ENCODE data around the gene RPP30. TPM values are rescaled to one million over a fixed set of nuclear protein-coding genes. Genes with fewer than 3 reads are reported as not detected.
"Not testable (repeated sequence)": the region's sequence is repeated elsewhere in the genome, so short reads cannot be mapped to it uniquely, and the experiment has no call there.

RPP30 gene
- total RNA-seq, 2 donors from 2014 or later, result 32.8 to 33.3 TPM

DNA sequence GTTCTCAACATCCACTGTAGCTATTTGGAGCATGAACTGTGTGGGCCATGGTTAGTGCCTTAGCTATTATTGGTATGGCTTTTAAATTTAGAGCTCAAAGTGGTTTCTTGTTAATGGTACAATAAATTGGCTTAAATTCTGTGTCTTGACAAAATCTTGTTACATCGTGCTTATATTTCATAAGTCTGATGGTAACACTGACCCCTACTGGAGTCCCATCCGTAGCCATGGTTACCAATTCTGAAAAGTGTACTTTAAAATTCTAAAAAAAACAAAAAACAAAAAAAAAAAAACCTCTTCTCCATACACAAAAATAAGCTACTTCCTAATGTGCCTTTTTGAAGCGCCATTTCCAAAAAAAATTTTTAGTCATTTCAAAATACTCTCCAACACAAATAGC is 6.4 kb upstream of the RPP30 start:
- ATAC-seq (no peak), DNase-seq (no peak)
- intact Hi-C loops (cut with DNase I), result loop anchor here (5.0 to 10.0 kb wide), 2 partner anchors 121 to 1073 kb away; no protein-coding TSS in a partner anchor

DNA sequence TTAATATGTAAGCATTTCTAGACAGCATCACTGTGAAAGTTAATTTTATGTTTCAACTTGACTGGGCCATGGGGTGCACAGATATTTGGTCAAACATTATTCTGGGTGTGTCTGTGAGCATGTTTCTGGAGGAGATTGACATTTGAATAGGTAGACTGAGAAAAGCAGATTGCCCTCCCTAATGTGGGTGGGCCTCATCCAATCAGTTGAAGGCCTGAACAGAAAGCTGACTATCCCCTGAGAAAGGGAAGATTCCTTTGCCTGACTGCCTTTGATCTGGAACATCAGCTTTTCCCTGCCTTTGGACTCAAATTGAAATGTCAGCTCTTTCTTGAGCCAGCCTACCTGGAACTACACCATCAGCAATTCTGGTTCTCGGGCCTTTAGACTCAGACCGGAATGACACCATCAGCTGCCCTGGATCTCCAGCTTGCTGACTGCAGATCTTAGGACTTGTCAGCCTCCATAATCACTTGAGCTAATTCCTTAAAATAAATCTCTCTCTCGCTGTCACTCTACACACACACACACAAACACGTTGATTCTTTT is 5.7 kb upstream of the RPP30 start:
- DNase-seq (no peak), ATAC-seq (no peak)
- intact Hi-C loops (cut with DNase I), result loop anchor here (5.0 to 10.0 kb wide), 2 partner anchors 121 to 1074 kb away; no protein-coding TSS in a partner anchor

DNA sequence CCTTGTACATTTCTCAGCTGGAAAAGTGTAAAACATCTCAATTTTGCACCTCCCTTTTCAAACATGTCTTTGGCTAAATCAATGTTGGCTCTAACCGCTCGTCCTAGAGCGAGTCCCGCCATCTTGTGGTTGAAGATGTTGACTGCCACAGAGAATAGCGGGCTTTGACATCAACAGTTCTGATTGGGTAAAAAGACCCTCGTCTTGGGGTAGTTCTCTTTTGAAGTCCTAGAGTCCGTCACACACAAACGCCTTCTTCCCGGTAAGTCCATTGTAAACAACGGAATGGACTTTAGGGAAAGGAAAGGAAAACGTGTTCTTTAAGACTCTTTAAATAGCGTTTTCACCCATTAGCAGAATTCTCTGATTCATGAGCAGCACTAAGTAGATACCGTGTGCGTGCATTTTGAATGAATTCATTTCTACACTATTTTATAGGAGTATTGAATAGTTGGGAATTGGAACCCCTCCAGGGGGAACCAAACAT is 452 bp upstream of the RPP30 start:
- intact Hi-C loops (cut with DNase I), result no loop called here
- ATAC-seq (peak; percentile 77 to 81), DNase-seq (peak; percentile 45)

DNA sequence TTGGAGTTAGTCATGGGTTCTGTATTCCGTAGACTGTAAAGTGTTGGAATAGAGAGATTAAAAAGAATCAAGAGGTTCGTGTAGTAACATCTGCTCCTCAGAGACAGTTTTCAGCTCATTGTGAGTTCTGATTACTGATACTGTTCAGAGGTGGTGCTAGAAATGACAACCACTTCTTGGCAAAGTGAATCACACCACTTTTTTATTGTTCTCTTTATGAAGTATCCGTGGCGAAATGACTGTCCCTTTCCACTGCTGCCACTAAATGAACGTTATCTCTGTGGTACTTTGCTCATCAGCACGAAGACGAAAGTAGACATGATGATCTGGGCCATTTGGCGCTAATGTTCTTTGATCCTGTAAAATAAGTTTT is 860 bp downstream of the RPP30 start:
- intact Hi-C loops (cut with DNase I), result no loop called here
- DNase-seq (no peak), ATAC-seq (no peak)

DNA sequence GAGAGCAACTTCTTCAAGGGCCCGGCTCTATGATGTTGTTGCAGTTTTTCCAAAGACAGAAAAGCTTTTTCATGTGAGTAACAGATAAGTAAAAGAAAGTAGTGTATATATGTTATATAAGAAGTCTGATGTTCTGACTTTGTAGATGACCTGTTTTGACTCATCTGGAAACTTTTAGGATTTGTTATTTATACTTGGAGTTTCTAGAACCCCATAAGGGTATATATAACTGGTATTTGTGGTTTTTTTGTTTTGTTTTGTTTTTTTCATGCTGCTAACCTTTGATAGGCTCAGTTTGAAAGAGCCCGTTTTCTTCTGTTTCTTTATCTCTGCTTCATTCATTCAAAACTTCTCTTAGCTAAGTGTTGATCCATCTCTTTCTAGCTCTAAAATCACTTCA is 7.3 kb downstream of the RPP30 start:
- intact Hi-C loops (cut with DNase I), result no loop called here
- ATAC-seq, result no peak

DNA sequence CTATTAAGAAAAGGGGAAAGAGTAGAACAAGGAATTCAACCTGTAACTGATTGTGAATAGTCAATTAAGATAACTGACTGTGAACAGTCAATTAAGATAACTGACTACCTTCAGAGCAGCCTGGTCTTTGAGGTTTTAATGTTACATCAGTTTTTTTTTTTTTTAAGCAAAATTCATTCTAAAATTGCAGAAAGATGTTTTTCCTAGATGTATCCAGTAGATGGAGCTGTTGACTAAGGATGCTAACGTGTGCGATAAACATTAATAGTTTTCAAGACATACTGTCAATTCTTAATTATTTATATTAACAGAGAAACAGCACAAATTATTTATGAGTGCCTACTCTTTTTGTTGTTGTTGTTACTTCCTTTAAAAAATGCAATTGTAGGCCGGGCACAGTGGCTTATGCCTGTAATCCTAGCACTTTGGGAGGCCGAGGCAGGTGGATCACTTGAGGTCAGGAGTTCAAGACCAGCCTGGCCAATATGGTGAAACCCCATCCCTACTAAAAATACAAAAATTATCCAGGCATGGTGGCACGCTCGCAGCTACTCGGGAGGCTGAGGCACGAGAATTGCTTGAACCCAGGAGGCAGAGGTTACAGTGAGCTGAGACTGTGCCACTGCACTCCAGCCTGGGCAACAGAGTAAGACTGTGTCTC is 8.4 kb downstream of the RPP30 start:
- intact Hi-C loops (cut with DNase I), result loop anchor here in 1 of 2 donors (10.0 kb wide), 1 partner anchor 365 kb away; no protein-coding TSS in a partner anchor
- ATAC-seq, result not testable (repeated sequence)

More for the DNA sequence above, 7.3 kb downstream of the RPP30 start:
- no peak for DNase-seq

DNA sequence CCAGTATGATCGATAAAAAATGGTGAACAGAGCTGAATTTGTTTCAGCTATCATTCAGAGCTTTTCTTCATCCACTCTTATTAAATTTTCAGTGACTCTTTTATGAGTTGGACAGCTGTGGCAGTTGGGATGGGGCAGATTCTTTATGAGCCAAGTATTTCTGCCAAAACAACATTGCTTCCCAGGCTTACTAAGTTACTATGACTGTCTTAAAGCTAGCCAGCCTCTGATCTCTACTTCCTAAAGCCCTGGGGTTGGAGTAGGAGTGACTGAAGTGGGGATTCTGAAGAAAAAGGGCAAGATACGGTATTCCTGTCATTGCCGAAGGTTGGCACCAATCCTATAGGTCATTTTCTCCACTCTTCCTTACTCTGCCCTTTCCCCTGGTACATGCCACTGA is 12.7 kb downstream of the RPP30 start:
- DNase-seq, result no peak
- ATAC-seq, result peak in 1 of 2 donors; percentile 53
- intact Hi-C loops (cut with DNase I), result loop anchor here in 1 of 2 donors (10.0 kb wide), 1 partner anchor 360 kb away; no protein-coding TSS in a partner anchor

More for the DNA sequence above, 8.4 kb downstream of the RPP30 start:
- not testable (repeated sequence) for DNase-seq

DNA sequence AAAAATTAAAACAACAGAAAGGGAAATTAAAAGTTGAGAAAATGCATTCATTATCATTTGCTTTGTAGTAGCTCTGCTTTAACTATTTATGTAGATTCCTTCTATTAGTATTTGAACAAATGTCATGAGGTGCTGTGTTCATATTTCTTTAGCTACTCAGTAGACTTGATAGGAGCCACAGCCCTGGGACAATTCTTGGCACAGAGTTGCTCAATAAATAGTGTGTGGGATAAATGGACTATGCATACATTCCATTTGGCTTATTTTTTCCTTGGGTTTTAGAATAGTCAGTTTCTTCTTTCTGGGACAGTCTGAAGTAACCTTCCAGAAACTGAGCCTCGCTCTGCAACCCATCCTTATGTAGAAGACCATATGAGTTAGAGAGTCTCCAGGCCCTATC is 13.4 kb downstream of the RPP30 start:
- ATAC-seq, result no peak
- intact Hi-C loops (cut with DNase I), result loop anchor here in 1 of 2 donors (10.0 kb wide), 1 partner anchor 360 kb away; no protein-coding TSS in a partner anchor
- no peak for DNase-seq

DNA sequence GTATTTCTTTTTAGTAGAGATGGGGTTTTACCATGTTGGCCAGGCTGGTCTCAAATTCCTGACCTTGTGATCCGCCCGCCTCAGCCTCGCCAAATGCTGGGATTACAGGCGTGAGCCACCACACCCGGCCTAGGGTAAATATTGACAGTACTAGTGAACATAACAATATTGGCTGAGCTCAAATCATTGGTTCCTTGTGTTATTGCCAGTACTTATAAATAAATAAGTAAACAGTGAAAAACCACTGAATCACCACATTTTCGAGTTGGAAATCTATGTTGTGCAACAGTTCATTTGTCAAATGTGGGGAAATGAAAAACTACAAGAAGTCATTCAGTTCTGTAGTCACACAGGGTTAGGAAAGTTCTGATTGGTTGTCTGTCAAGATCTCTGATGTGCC is 15.8 kb downstream of the RPP30 start:
- no peak for DNase-seq
- no peak for ATAC-seq
- intact Hi-C loops (cut with DNase I), result loop anchor here in 1 of 2 donors (10.0 kb wide), 1 partner anchor 357 kb away; no protein-coding TSS in a partner anchor

DNA sequence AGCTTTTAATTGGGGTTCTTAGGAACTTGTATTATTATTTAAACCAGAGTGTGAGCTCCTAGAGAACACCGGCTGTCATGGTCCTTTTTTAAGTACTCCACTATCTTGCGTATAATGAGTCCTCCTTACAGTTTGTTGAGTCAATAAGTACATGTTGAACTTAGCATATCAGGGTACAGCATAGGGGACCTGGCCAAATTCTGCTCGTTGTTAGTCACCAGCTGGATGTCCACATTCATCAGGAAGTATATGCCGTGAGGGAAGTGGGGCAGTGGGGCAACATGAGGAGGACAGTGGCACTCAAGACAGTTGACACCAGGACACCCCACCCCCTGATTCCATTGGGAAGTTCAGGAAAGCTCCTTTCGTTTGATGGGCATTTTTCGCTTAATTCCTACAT is 16.6 kb downstream of the RPP30 start:
- ATAC-seq (no peak), DNase-seq (no peak)
- intact Hi-C loops (cut with DNase I), result loop anchor here in 1 of 2 donors (10.0 kb wide), 1 partner anchor 356 kb away; no protein-coding TSS in a partner anchor

DNA sequence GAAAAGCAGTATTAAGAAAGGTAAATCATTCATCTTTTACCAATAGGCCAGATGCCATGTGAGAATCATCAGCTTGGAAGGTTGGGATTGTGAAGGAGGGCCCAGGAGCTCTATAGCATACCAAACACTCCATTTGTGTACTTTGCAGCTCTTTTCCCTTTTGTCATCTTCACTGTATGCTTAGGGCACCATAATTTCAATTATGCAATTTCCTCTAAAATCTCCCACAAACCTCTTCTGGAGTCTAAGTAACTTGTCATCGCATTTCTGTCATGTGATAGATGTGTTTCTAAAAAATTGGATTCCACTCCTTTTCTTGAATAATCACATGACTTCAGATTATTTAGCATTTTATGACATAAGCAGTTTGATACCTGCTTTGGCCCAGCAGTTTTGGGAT is 17.9 kb downstream of the RPP30 start:
- DNase-seq (no peak), ATAC-seq (no peak)
- intact Hi-C loops (cut with DNase I), result loop anchor here in 1 of 2 donors (10.0 kb wide), 1 partner anchor 355 kb away; no protein-coding TSS in a partner anchor

DNA sequence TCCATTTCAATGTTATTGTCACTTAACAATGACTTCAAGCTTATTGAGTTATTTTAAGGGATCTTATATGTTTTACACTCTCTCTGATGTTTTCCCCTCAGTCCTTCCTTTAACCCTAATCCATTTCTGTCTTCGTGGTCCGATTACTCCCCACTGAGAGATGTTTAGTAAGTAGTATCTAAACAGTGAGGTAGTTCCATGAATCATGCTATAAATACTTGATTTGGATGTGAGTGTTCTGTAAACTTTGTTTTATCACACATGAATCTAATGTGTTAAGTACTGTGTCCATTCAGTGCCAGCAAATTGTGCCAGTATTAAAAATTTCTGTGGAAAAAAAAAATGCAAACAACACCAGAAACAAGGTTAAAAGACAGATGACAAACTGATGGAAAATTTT is 18.6 kb downstream of the RPP30 start:
- ATAC-seq, result no peak
- no peak for DNase-seq
- intact Hi-C loops (cut with DNase I), result no loop called here

DNA sequence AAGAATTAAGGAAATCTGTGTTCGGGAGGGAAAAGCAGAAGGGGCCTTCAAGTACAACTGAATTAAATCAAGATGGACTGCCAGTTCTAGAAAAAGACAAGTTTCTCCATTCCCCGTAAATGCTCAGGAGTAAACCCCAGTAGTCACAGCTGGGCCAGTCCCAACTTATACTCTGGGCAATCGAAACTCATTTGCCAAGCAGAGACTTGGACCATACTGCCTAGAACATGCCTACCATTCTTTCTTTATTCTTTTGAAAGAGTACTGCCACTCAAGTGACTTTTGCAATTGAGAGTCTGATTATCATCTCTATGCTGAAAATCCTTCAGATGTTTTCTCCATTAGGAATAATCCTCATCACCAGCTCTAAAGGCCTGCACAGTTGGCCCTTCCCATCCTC is 21.4 kb downstream of the RPP30 start:
- intact Hi-C loops (cut with DNase I), result no loop called here

DNA sequence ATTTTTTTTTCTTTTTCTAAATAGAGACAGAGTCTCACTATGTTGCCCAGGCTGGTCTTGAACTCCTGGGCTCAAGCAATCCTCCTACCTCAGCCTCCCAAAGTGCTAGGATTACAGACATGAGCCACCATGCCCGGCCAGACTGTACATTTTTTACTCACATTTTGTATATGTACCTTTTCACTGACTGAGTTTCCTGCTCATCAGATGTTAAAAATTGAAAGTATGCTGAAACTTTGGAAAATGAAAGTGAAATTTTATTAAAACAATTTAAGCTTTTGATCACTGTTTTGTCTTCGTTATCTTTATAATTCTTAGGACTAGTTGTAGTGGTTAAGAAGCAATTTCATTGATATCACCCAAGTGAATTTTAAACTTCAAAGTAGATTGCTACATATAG is 25.1 kb downstream of the RPP30 start:
- intact Hi-C loops (cut with DNase I); DNase-seq: not testable (repeated sequence)

More for the DNA sequence above, 21.4 kb downstream of the RPP30 start:
- DNase-seq, result no peak
- ATAC-seq, result peak in 1 of 2 donors; percentile 67

DNA sequence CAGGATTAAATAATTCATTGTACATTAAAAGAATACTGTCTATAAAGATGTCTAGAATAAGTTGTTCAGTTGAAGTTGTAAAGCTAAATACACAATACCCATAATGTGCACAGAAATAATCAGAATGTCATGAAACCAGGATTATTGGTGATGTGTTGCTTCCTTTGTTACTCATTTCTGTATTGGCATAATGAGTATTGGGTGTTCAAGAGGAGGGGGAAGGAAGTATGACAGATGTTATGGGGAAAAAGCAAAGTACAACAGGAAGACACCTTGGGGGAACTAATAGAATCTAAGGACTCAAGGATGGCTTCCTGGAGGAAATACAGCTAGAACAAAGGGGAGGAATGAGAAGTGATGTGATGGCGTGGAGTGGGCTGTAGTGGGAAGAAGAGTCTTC is 34.2 kb downstream of the RPP30 start:
- intact Hi-C loops (cut with DNase I), result loop anchor here in 1 of 2 donors (10.0 kb wide), 1 partner anchor 339 kb away; no protein-coding TSS in a partner anchor
- ATAC-seq (no peak), DNase-seq (no peak)

More for the DNA sequence above, 25.1 kb downstream of the RPP30 start:
- not testable (repeated sequence) for ATAC-seq

DNA sequence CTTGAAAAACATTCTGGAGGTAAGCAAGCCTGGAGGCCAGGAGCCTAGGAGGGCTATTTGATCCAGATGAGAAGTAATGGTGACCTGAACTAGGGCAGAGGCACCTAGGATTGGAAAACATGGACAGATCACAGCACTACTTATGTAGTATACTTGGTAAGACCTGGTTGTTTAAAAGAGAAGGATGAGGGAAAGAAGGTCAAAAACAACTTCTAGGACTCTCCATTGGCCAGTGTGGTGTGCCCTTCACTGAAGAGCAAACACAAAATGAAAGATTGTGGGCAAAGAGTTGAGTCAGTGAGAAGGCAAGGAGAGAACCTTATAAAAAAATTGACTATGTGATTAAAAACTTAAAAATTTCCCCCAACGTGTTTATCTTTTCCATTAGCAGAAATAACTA is 34.8 kb downstream of the RPP30 start:
- no peak for ATAC-seq

DNA sequence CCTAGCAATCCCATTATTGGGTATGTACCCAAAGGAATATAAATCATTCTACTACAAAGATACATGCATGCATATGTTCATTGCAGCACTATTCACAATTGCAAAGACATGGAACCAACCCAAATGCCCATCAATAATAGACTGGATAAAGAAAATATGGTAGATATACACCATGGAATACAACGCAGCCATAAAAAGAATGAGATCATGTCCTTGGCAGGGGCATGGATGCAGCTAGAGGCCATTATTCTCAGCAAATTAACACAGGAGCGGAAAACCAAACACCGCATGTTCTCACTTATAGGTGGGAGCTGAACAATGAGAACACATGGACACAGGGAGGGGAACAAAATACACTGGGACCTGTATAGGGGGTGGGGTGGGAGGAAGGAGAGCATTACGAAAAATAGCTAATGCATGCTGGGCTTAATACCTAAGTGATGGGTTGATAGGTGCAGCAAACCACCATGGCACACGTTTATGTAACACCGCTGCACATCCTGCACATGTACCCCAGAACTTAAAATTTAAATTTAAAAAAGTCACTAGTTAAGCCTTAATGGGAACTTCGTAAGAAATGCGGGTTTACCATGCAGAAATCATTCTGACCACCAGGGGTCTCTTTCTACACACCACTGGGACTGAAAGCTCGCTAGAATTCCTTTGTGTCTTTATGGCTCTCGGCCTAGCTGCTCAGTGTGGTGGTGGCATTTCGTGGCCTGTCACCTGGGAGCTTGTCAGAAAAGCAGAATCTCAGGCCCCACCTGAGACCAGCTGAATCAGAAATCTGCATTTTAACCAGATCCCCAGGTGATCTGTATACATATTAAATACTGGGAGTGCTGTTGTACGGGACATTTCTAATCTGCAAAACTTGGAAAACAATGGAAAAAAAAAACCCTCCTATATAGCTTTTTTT is 39.6 kb downstream of the RPP30 start:
- intact Hi-C loops (cut with DNase I), result loop anchor here in 1 of 2 donors (2.0 to 10.0 kb wide), 3 partner anchors 57 to 336 kb away; no protein-coding TSS in a partner anchor
- DNase-seq (peak; percentile 39), ATAC-seq (peak; percentile 53 to 69)

More for the DNA sequence above, 34.8 kb downstream of the RPP30 start:
- no peak for DNase-seq
- intact Hi-C loops (cut with DNase I), result loop anchor here in 1 of 2 donors (10.0 kb wide), 1 partner anchor 338 kb away; no protein-coding TSS in a partner anchor

DNA sequence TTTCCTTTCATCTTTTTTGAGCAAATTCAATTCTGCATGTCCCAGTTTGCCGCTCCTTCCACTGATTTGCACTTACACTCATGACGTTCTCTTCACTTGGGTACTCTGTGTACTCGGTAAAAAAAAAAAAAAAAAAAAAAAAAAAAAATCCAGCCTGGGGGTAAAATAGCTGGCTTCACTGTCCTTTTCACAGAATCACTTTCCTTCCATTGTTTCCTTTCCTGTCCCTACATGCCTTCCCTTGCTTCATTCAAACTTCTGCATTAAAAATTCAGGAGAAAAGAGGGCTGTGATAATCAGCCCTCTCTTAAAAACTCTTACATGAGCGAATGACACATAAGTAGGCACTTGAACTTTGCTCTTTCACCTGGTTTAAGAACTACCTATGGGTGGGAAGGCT is 40.4 kb downstream of the RPP30 start:
- DNase-seq (no peak), ATAC-seq (peak in 1 of 2 donors; percentile 2)
- intact Hi-C loops (cut with DNase I), result loop anchor here in 1 of 2 donors (2.0 to 10.0 kb wide), 3 partner anchors 57 to 335 kb away; no protein-coding TSS in a partner anchor

Data from left cardiac atrium (tissue), 4 donors.